Femur (tissue), 1 donor: ENCODE results near the gene RPAP2.
"Not testable (repeated sequence)": the region's sequence is repeated elsewhere in the genome, so short reads cannot be mapped to it uniquely, and the experiment has no call there.

Experiments
- DNase-seq: peaks from one replicate; pipeline ENCODE4 v3.0.0-alpha.2; 2017

RPAP2 gene

GRCh38 chr1:92377991-92378390 lies 79.1 kb downstream of the RPAP2 start:
- DNase-seq, result not testable (repeated sequence)

GRCh38 chr1:92380867-92381266 lies 82.0 kb downstream of the RPAP2 start:
- DNase-seq, result no peak

GRCh38 chr1:92393966-92394365 lies 95.1 kb downstream of the RPAP2 start:
- not testable (repeated sequence) for DNase-seq

GRCh38 chr1:92398519-92398918 lies 99.7 kb downstream of the RPAP2 start:
- DNase-seq, result no peak

- DNase-seq, result no peak
These were observed 100.2 kb downstream of the RPAP2 start for GRCh38 chr1:92399076-92399475.

- no peak for DNase-seq
These were observed 105.8 kb downstream of the RPAP2 start for GRCh38 chr1:92404661-92405060.

- no peak for DNase-seq
These were observed 110.0 kb downstream of the RPAP2 start for GRCh38 chr1:92408825-92409224.

DNA sequence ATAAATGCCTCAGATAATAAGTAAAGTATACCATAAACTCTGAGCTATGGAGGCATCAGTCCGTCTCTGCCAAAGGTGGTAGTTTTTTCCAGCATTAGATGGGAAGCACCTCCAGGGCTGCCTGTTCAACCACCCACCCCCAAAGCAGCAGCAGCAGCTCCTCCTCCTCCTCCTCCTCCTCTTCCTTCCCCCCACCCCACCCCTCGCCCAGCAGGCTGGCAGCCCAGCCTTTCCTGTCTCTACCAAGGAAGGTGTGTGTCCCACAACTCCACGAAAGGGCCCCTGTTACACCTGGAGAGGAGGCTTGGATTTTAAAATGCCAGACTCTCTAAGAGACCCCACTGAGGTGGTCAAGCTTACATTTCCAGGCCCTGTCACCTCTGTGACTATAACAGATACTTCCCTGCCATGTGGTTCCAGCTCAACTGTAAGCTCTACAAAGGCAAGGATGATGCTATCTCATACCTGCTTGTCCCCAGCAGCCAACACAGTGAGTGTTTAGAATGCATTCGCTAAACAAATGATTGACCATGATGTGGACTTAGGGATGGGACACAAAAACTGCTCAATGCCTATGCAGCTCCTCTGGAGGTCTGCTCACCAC lies 111.2 kb downstream of the RPAP2 start:
- no peak for DNase-seq

DNA sequence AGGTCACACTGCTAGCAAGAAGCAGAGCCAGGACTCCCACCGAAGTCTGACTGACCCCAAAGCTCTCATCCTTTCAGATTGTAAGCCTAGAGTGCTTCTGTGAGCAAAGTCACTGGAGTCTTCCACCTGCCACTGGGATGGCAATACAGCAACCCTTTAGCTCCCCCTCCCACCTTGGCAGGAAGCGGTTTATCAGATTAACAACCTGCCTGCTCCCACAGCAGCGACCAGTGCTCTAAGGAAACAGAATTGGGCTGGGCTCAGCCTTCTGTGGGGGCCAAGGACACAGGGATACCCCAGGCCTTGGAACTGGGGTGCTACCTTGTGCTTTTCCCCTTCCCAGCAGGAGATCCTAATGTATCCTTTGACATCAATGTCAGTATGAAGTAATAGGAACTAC lies 111.8 kb downstream of the RPAP2 start:
- no peak for DNase-seq

GRCh38 chr1:92411511-92411910 lies 112.7 kb downstream of the RPAP2 start:
- DNase-seq, result no peak

DNA sequence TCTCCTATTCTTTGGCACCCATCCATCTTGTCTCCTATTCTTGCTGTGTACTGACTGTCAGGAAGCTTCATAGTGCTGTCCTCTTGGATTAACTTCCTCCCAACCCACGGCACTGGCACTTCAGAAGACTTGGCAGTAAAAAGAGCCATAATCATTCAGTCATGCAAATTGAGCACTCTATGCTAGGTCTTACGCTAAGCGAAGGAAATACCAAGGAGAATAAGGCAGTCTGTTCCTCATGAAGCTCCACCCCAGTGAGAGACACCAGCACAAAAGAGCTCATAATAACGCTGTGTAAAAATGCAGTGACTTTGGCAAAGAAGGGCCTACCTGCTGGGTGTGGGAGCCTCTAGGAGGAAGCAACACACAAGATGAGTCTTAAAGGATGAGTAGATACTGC lies 120.8 kb downstream of the RPAP2 start:
- DNase-seq, result no peak

- DNase-seq, result no peak
These were observed 125.5 kb downstream of the RPAP2 start for GRCh38 chr1:92424381-92424780.

GRCh38 chr1:92425617-92426016 lies 126.8 kb downstream of the RPAP2 start:
- DNase-seq, result no peak

- no peak for DNase-seq
These were observed 131.2 kb downstream of the RPAP2 start for GRCh38 chr1:92430030-92430429.

- DNase-seq, result not testable (repeated sequence)
These were observed 135.7 kb downstream of the RPAP2 start for GRCh38 chr1:92434572-92434971.

- no peak for DNase-seq
These were observed 140.4 kb downstream of the RPAP2 start for GRCh38 chr1:92439291-92439690.

DNA sequence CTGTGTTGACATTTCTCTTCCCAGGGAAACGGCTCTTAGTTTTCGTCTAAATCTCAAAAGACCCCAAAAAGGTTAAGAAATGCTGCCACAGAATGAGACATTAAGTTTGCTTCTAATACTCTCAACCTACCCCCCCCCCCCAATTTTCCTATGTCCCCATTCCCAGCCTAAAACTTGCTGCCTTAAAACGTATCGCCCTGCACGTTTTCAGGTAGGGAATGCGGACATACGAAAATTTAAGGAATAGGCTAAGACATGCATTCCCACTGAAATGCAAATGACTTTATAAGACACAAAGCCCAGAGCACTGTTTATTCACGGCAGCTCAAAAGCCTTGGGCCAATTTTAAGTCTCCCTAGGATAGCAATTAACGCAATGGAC lies 142.4 kb downstream of the RPAP2 start:
- DNase-seq, result no peak

GRCh38 chr1:92441697-92442342 lies 143.0 kb downstream of the RPAP2 start:
- no peak for DNase-seq

- DNase-seq, result no peak
These were observed 143.5 kb downstream of the RPAP2 start for GRCh38 chr1:92442351-92442750.

- DNase-seq, result no peak
These were observed 145.0 kb downstream of the RPAP2 start for GRCh38 chr1:92443893-92444292.

DNA sequence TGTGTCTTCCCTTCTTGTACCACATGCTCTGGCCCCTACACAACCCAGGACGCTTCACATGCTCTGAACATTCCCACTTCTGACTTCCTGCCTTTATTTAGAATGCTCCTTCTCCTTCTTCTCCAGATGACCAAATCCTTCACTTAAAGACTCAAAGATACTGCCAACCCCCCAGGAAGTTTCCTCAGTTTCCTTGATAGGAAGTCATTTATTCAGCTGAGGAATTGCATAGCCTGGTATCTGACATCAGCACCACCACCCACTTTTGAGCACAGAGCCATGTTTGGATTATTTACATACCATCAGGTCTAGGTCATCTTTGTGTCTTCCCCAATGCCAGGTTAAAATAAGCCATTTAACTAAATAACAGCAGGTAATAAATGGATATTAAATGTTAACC lies 145.5 kb downstream of the RPAP2 start:
- no peak for DNase-seq

GRCh38 chr1:92445865-92446264 lies 147.0 kb downstream of the RPAP2 start:
- no peak for DNase-seq

DNA sequence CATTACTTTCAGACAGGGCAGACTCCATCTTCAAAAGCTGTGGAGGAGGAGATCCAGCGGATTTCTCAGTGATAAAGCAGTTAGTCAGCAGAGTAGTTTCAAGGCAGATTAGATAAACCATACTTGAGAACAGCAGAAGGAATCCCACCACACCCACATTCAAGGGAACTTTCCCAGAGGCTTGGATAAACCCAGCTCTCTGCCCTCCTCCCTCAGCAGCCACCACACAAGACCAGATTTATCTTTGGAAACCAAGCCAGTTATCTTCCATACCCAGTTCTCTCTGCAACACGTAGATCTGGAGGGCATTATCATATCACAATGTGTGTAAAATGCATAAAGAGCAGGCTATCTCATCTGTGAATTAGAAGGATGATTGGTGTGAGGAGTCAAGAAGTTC lies 147.7 kb downstream of the RPAP2 start:
- DNase-seq, result no peak

GRCh38 chr1:92447033-92447681 lies 148.3 kb downstream of the RPAP2 start:
- no peak for DNase-seq

- no peak for DNase-seq
These were observed 149.1 kb downstream of the RPAP2 start for GRCh38 chr1:92447976-92448375.
